Aorta (tissue), 5 donors: ENCODE results near the gene C10orf71. TPM values are rescaled to one million over a fixed set of nuclear protein-coding genes. Genes with fewer than 3 reads are reported as not detected.

ENCODE experiments used
- ATAC-seq: fragments of 200-7000 bp; cut with Tn5 transposase; one replicate; pipeline ENCODE4 v1.9.1; 2022; ENCODE audit warnings: moderate library complexity; ENCODE audit not compliant: low FRiP score
- DNase-seq, 2 donors: peaks; one replicate each; pipeline ENCODE4 v3.0.0-alpha.2; 2020
- H3K27ac ChIP-seq, 2 donors: one replicate each; pipeline ENCODE4 v1.5.1; 2013; ENCODE audit warnings: low read length in 2 of 2, mild to moderate bottlenecking in 2 of 2, moderate library complexity in 2 of 2, control low read depth in 1 of 2, inconsistent platforms in 1 of 2, low read depth in 1 of 2
- H3K27me3 ChIP-seq, 2 donors: one replicate each; pipeline ENCODE4 v1.6.1; 2013; ENCODE audit warnings: control low read depth in 1 of 2, low read length in 1 of 2, mild to moderate bottlenecking in 1 of 2, moderate library complexity in 1 of 2; ENCODE audit not compliant: insufficient read depth in 2 of 2, control insufficient read depth in 1 of 2
- H3K36me3 ChIP-seq, 2 donors: one replicate each; pipeline ENCODE4 v1.6.1; 2013; ENCODE audit warnings: control low read depth in 1 of 2, low read length in 1 of 2, mild to moderate bottlenecking in 1 of 2; ENCODE audit not compliant: insufficient read depth in 2 of 2, control insufficient read depth in 1 of 2
- H3K4me1 ChIP-seq, 2 donors: one replicate each; pipeline ENCODE4 v1.6.1; 2013; ENCODE audit warnings: low read length in 2 of 2, control low read depth in 1 of 2, mild to moderate bottlenecking in 1 of 2, moderate library complexity in 1 of 2; ENCODE audit not compliant: insufficient read depth in 2 of 2, control insufficient read depth in 1 of 2
- H3K4me3 ChIP-seq, 2 donors: one replicate each; pipeline ENCODE4 v1.5.1; 2013; ENCODE audit warnings: low read length in 2 of 2, control low read depth in 1 of 2, mild to moderate bottlenecking in 1 of 2
- H3K9me3 ChIP-seq: one replicate; pipeline ENCODE4 v1.6.1; 2013; ENCODE audit warnings: mild to moderate bottlenecking, low read length; ENCODE audit not compliant: control insufficient read depth
- WGBS, 2 donors: extraction: QIAGEN DNeasy Blood & Tissue Kit; methylation state at CpG; one replicate each; pipeline ENCODE4 v1.1.7; 2013; 5-methylcytosine and 5-hydroxymethylcytosine counted together
- intact Hi-C, 2 donors: fragments of 100-400 bp; cut with DNase I; formaldehyde crosslinking; loops; one replicate each; pipeline versions ENCODE4 v1.14.2 to v1.15.0; 2022
- polyA plus RNA-seq, 2 donors: library from polyadenylated mRNA; stranded (reverse); fragments of 200-250 nt; gene quantifications; one replicate each; pipeline ENCODE4 v1.2.3, GENCODE V29; 2013
- total RNA-seq, 2 donors: library from RNA; stranded (reverse); fragmentation: NEBNext Ultra II Directional; extraction: Animal tissue kit (Norgen Biotek cat#: 25700); gene quantifications; one replicate each; pipeline ENCODE4 v1.2.1, GENCODE V29; 2021
- donor health status: healthy with polysubstance abuse.
- donor health status: Bipolar disorder and iron deficiency.
- donor health status: DM: no; HTN: no; CAD: no.
- donor health status: DM: no; HTN: no; CAD: no.
- donor health status: DM: yes; HTN: yes; CAD: no.

C10orf71 gene
- total and polyA plus RNA-seq, 4 donors: 0.09 to 0.13 (median 0.13) TPM; not detected in 1

DNA sequence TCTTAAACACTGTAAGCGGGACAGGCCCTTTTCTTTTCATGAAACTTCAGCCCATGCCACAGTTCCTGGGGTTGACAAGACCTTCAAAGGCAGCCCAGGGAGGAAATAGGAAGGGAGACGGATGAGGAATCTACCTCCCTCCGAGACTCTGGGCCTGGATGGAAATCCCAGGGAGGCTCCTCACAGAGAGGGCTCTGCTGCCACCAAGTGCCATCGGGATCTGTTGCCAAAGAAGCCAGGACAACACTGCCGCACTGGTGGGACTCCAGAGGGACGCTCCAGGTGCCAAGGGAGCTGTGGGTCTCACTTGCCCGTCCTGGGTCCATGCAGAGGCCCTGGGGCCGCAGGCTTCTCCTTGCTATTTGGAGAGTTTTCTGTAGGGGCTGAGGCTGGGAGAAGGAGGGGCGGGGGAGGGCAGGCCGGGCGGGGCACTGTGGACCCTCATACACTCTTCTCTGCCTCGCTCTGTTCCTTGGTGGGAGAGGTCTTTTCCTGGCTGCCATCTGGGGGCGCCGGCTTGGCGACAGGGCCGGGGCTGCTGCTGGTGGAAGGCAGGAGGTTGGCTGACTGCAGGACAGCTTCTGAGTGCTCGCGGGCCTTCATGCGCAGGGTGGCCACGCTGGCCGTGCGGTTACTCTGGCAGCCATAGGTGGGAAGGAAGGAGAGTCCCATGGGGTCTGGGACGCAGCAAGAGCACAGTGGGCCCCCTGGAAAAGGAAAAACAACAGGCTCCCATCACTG, 66.9 kb downstream of the C10orf71 start:
- intact Hi-C loops: no loop called here
- ATAC-seq: no peak
- Histone ChIP-seq H3K36me3 (no peaks in the 10 kb centered on the region), H3K9me3 (peaks cover 1% of the 10 kb centered on the region), H3K4me3 (no peak overlapping the region), H3K27ac (no peak overlapping the region), H3K27me3 (no peaks in the 10 kb centered on the region), H3K4me1 (no peaks in the 10 kb centered on the region)
- WGBS, 2 donors: 68 to 74% methylated on average over 23 of the region's 23 CpGs
- DNase-seq: peak in 1 of 2 donors; percentile 58

DNA sequence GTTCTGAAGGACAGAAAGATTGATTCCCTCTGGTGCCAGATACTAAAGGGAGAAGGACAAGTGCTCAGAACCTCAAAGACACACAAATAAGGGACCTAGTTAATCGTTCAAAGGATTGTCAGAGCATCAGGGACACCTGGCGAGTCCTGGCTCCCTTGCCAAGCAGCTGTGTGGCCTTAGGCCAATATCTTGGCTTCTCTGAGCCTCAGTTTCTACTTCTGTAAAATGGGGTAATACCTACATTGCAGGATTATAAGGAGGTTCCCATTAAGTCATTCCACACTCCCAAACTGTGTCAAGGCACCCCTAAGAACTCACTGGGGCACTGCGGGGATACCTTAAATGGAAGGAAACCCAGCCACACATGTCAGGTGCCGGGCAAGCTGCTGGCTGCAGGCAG, 67.5 kb downstream of the C10orf71 start:
- 65 to 78% methylated on average over 4 of the region's 4 CpGs for WGBS, 2 donors
- Histone ChIP-seq H3K27ac (no peak overlapping the region), H3K36me3 (no peaks in the 10 kb centered on the region), H3K9me3 (peaks cover 1% of the 10 kb centered on the region), H3K4me3 (no peak overlapping the region), H3K4me1 (no peaks in the 10 kb centered on the region), H3K27me3 (no peaks in the 10 kb centered on the region)
- peak in 1 of 2 donors; percentile 16 for DNase-seq
- intact Hi-C loops: no loop called here
- ATAC-seq: no peak

DNA sequence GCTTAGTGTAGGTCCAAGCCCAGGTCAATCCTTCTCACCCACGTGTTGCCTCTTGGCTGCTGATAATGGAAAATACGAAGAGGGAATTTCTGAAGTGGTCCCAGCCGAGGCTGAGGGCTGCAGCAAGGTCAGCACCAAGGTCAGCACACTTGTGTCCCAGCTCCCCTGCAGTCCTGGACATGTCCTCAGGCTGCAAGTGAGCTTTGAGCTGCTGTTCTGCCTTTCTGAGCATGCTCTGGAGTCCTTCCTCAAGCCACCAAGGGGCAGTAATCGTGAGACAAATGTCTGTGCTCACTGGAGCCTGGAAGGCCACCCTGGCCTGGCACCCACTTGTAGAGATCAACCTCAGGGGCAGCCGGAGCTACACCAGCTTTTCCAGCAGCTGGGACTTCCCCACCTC, 68.6 kb downstream of the C10orf71 start:
- DNase-seq (peak in 1 of 2 donors; percentile 59), ATAC-seq (no peak)
- Histone ChIP-seq H3K27ac (no peak overlapping the region), H3K27me3 (no peaks in the 10 kb centered on the region), H3K9me3 (peaks cover 1% of the 10 kb centered on the region), H3K36me3 (no peaks in the 10 kb centered on the region), H3K4me1 (no peaks in the 10 kb centered on the region), H3K4me3 (no peak overlapping the region)
- WGBS, 2 donors: 25 to 30% methylated on average over 5 of the region's 5 CpGs
- intact Hi-C loops: no loop called here

DNA sequence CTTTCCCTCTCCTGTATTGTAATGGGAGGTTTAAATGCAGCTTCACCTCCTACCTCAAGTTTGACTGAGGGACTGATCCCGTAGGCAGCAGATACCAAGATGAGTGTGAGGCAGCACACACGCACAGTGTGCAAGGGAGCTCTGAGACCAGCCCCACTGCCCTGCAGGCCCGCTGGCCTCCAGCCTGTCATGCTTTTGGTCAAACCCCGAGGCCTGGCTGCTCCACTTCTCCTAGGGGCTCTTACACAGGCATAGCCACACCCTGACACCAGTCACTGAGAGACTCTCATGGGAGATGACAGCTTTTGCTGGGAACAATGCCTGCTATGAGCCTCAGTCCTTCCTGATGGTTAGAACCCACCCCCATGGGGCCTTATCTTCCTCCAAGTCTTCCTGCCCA, 69.3 kb downstream of the C10orf71 start:
- intact Hi-C loops: no loop called here
- no peaks in the 10 kb centered on the region for H3K36me3 ChIP-seq
- H3K27ac ChIP-seq: no peak overlapping the region
- ATAC-seq (no peak), DNase-seq (peak in 1 of 2 donors; percentile 63)
- H3K27me3 ChIP-seq: no peaks in the 10 kb centered on the region
- 83 to 87% methylated on average over 4 of the region's 4 CpGs for WGBS, 2 donors
- no peak overlapping the region for H3K4me3 ChIP-seq
- no peaks in the 10 kb centered on the region for H3K4me1 ChIP-seq
- H3K9me3 ChIP-seq: peaks cover 1% of the 10 kb centered on the region

DNA sequence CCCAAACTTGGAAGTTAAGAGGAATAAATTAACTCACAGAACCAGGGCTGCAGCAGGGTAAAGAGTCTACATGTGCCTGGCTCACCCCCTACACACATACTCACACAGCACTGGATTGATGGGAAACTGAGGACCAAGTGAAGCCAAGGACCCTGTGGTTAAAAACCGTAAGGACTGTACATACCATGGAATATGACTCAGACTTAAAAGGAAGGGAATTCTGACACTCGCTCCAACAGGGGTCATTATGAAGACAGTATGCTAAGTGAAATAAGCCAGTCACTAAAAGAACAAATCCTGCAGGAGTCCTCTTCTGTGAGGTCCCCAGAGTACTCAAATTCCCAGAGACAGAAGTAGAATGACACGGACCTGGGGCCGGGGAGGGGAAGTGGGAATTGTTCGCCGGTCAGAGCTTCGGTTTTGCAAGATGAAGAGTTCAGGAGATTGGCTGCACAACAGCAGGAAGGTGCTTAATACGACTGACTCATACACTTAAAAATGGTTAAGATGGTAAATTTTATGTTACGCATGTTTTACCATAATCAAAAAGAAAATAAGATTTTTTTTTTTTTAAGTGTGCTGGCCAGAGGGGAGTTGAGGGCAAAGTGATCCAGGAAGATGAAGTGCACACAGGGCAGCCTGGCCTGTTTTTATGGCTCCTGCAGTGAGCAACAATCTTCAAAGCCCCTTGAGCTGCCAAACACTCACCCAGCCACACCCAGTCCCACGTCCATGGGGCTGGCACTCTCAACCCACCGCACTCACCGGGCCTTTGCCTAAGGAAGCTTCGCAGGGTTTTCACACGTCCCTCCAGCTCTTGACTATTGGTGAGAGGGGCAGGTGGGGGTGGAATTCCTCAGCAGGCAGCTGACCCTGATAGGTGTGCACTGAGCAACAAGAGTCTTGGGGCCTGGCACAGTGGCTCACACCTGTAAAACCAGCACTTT, 70.5 kb downstream of the C10orf71 start:
- peaks cover 1% of the 10 kb centered on the region for H3K9me3 ChIP-seq
- H3K36me3 ChIP-seq: no peaks in the 10 kb centered on the region
- ATAC-seq (no peak), DNase-seq (peak in 1 of 2 donors; percentile 31)
- H3K4me3 ChIP-seq: no peak overlapping the region
- H3K4me1 ChIP-seq: no peaks in the 10 kb centered on the region
- H3K27me3 ChIP-seq: no peaks in the 10 kb centered on the region
- H3K27ac ChIP-seq: no peak overlapping the region
- 51 to 52% methylated on average over 14 of the region's 14 CpGs for WGBS, 2 donors
- intact Hi-C loops: no loop called here

DNA sequence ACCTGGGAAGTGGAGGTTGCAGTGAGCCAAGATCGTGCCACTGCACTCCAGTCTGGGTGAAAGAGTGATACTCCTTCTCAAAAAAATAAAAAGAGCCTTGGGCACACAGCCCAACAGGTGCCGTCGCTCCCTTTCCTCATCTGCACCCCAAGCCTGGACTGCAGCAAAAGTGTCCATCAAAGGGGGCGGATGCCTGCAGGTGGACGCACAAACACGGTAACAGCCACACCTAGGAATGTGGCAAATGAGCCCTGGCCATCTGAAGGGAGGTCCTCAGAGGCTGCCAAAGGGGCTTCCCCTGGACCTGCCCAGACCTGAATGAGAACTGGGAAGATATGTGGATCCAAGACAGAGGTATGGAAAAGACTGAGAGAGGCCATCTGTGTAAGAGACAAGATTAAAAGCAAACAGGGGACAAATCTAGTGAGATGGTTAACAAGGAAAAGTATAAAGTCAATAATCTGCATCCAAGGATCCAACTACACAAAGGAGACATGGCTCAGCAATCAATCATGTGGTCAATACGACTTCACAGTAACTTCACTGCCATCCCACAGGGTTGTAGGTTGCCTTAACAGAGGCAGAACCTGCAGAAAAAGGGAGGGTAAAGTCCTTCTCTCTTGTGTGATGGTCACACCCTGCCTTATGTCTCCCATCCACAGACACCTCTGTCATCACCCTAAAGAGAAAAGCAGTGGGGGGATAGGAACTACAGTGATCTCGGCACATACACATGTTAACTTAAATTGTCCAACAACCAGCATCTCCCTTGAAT, 71.5 kb downstream of the C10orf71 start:
- Histone ChIP-seq H3K27me3 (no peaks in the 10 kb centered on the region), H3K4me1 (no peaks in the 10 kb centered on the region), H3K4me3 (no peak overlapping the region), H3K36me3 (no peaks in the 10 kb centered on the region), H3K9me3 (peaks cover 1% of the 10 kb centered on the region), H3K27ac (no peak overlapping the region)
- peak in 1 of 2 donors; percentile 15 for DNase-seq
- WGBS, 2 donors: 81 to 87% methylated on average over 8 of the region's 8 CpGs
- intact Hi-C loops: no loop called here
- ATAC-seq: no peak

DNA sequence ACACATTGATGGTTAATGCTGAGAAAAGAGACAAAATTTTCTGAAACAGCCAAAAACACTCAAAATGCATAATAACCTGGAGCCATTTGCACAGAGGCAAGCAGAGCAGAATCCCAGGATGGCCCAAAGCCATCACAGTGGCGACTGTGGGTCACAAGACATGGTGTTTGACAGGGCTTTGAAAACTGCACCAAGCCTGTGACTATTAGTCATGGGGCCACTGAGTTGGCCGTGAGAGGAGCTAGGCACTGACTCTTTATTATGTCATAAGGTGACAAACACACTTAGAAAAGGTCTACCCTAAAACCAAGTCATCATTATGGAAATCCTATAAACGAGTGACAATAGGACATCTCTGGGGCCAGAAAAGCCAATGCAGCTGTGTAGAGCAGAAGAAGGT, 73.0 kb downstream of the C10orf71 start:
- H3K9me3 ChIP-seq: peaks cover 1% of the 10 kb centered on the region
- intact Hi-C loops: no loop called here
- peak in 1 of 2 donors; percentile 19 for DNase-seq
- WGBS, 2 donors: 72 to 77% methylated on average over 3 of the region's 3 CpGs
- no peak overlapping the region for H3K4me3 ChIP-seq
- H3K4me1 ChIP-seq: no peaks in the 10 kb centered on the region
- H3K27me3 ChIP-seq: no peaks in the 10 kb centered on the region
- H3K27ac ChIP-seq: no peak overlapping the region
- H3K36me3 ChIP-seq: no peaks in the 10 kb centered on the region
- no peak for ATAC-seq

DNA sequence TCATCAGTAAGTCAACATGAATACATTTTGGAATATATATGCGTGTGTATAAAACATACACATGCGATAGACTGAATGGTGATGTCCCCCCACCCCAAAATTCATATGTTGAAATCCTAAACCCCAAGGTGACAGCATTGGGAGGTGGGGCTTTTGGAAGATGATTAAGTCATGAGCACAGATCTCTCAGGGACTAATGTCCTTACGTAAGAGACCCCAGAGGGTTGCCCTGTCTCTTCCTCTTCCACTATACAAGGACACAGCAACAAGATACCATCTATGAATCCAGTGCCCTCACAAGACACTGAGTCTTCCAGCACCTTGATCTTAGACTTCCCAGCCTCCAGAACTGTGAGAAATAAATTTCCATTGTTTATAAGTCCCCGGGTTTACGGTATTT, 74.4 kb downstream of the C10orf71 start:
- H3K9me3 ChIP-seq: peaks cover 1% of the 10 kb centered on the region
- H3K27ac ChIP-seq: no peak overlapping the region
- 86 to 90% methylated on average over 5 of the region's 5 CpGs for WGBS, 2 donors
- no peaks in the 10 kb centered on the region for H3K4me1 ChIP-seq
- H3K27me3 ChIP-seq: no peaks in the 10 kb centered on the region
- ATAC-seq (no peak), DNase-seq (no peak)
- H3K4me3 ChIP-seq: no peak overlapping the region
- H3K36me3 ChIP-seq: no peaks in the 10 kb centered on the region
- intact Hi-C loops: no loop called here
